Measurements from ENCODE around the gene TMEM223.

DNA sequence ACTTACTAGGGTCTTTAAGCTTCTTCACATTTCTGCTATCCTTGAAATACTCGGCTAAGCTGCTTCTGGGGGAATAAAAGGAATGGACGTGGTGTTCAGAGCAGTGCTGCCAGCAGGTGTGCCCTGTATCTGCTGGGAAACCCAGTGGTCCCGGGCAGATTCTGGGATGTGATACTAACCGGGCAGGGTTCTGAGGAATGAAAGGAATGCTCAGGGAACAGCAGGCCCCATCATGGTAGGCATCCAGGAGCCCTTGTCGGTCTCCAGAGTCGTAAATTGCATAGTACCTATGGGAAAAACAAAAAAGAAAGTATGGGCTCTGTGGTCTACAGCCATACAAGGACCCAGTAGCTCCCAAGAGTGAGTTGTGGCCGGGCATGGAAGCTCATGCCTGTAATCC is 4.5 kb upstream of the TMEM223 start:
- TF ChIP-seq, protein P1, sequence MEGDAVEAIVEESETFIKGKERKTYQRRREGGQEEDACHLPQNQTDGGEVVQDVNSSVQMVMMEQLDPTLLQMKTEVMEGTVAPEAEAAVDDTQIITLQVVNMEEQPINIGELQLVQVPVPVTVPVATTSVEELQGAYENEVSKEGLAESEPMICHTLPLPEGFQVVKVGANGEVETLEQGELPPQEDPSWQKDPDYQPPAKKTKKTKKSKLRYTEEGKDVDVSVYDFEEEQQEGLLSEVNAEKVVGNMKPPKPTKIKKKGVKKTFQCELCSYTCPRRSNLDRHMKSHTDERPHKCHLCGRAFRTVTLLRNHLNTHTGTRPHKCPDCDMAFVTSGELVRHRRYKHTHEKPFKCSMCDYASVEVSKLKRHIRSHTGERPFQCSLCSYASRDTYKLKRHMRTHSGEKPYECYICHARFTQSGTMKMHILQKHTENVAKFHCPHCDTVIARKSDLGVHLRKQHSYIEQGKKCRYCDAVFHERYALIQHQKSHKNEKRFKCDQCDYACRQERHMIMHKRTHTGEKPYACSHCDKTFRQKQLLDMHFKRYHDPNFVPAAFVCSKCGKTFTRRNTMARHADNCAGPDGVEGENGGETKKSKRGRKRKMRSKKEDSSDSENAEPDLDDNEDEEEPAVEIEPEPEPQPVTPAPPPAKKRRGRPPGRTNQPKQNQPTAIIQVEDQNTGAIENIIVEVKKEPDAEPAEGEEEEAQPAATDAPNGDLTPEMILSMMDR (conservative IDR thresholded peaks at IDR 0.05): no peak
- TF ChIP-seq EZH2 (IDR thresholded peaks at IDR 0.05; ENCODE audit: low read depth): no peak
